Measurements from ENCODE around the gene CHRNA9.
"Not testable (repeated sequence)": the region's sequence is repeated elsewhere in the genome, so short reads cannot be mapped to it uniquely, and the experiment has no call there.

CHRNA9 gene

GRCh38 chr4:40369437-40370274 is 34.5 kb downstream of the CHRNA9 start:
- no peak for DNase-seq
- in situ Hi-C loops (cut with HindIII; ENCODE audit: low pct_ligation_motif_present, low pct_unique_long_range_greater_than_20kb, low sequenced_read_pairs), result no loop called here

DNA sequence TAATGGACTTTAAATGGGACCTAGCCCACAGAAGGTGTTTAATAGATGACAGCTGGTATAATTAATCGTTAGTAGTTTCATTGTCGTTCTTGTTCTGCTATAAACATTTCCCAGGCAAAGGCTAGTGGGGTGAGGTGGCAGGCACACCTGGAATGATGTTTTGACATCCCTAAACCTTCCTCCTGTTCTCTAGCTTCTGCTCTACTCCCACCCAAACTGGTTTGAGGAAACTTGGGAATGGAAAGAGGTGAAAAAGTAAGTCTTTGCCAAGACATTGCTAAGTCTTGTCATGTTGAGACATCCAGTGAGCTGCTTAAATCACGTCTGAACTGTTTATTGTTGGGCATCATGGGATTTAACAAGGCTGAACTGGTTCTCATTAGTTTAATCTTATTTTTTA is 37.5 kb downstream of the CHRNA9 start:
- no peak for DNase-seq
- in situ Hi-C loops (cut with HindIII; ENCODE audit: low pct_ligation_motif_present, low pct_unique_long_range_greater_than_20kb, low sequenced_read_pairs), result no loop called here

GRCh38 chr4:40373636-40374035 is 38.5 kb downstream of the CHRNA9 start:
- DNase-seq, result no peak
- in situ Hi-C loops (cut with HindIII; ENCODE audit: low pct_ligation_motif_present, low pct_unique_long_range_greater_than_20kb, low sequenced_read_pairs), result no loop called here

- in situ Hi-C loops (cut with HindIII; ENCODE audit: low pct_ligation_motif_present, low pct_unique_long_range_greater_than_20kb, low sequenced_read_pairs), result no loop called here
- no peak for DNase-seq
These were observed 40.0 kb downstream of the CHRNA9 start for GRCh38 chr4:40375095-40375494.

DNA sequence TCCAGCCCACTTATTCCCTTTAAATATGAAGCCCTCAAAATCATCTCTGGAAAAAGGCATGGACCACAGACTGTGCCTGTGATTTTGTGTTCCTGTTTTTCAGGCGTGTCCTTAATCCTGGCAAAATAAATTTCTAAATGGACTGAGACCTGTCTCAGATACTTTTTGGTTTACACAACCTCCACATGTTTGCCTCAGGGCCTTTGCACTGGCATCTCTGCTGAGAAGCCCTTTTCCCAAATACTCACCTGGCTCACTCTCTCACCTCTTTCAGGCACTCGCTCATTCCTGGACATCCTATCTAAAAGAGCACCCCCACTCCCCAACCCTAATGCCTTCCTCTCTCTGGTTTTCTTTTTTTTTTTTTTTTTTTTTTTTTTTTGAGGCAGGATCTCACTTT is 40.5 kb downstream of the CHRNA9 start:
- DNase-seq, result no peak
- in situ Hi-C loops (cut with HindIII; ENCODE audit: low pct_ligation_motif_present, low pct_unique_long_range_greater_than_20kb, low sequenced_read_pairs), result no loop called here

- in situ Hi-C loops (cut with HindIII; ENCODE audit: low pct_ligation_motif_present, low pct_unique_long_range_greater_than_20kb, low sequenced_read_pairs), result no loop called here
- DNase-seq, result no peak
These were observed 42.6 kb downstream of the CHRNA9 start for GRCh38 chr4:40377512-40378365.

DNA sequence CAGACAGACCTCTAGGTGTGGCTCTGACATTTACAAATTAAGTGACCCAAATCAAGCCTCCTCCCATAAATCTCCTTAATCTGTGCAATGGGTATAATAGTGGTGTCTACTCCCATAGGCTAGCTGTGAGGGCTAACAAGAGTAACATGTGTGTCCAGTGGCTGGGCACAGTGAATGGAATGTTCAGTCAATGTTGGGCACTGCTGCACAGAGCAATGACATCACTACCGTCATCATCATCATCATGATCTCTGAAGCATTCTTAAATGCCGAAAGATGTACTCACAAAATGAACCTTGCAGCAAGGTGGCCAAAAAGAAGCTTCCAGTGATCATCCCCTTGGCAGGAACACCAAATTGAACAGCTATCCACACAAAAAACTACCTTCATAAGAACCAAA is 43.5 kb downstream of the CHRNA9 start:
- in situ Hi-C loops (cut with HindIII; ENCODE audit: low pct_ligation_motif_present, low pct_unique_long_range_greater_than_20kb, low sequenced_read_pairs), result no loop called here
- no peak for DNase-seq

DNA sequence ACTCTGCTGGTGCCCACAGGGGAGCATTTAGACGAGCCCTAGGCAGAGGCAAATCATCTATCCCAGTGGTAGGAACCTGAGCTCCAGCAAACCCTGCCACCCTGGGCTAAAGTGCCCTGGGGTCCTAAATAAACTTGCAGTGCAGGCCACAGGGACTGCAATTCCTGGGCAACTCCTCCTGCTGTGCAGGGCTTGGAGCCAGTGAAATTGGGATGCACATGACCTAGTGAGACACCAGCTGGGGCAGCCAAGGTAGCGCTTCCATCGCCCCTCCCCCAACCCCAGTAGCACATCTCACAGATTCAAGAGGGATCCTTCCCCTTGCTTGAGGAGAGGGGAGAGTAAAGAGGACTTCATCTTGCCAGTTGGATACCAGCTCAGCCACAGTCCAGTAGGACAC is 44.1 kb downstream of the CHRNA9 start:
- in situ Hi-C loops (cut with HindIII; ENCODE audit: low pct_ligation_motif_present, low pct_unique_long_range_greater_than_20kb, low sequenced_read_pairs), result no loop called here

GRCh38 chr4:40380647-40381046 is 45.5 kb downstream of the CHRNA9 start:
- DNase-seq, result no peak
- in situ Hi-C loops (cut with HindIII; ENCODE audit: low pct_ligation_motif_present, low pct_unique_long_range_greater_than_20kb, low sequenced_read_pairs), result no loop called here

More for the DNA sequence above, 44.1 kb downstream of the CHRNA9 start:
- DNase-seq, result no peak

DNA sequence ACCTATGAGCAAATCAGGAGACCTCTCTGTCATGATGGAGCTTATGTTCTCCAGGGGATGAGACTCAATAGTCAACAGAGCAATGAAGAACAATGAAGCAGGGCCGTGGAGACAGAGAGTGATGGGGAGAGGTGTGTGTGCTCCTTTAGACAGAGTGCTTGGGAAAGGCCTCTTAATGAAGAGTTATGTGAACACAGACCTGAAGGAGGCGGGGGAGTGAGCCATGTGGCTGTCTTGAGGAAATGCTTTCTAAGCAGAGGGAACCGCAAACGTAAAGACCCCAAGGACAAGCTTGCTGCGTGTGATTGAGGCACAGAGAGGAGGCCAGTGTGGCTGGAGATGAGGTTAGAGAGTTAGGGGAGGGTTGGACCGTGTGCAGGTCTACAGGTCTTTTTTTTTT is 53.1 kb downstream of the CHRNA9 start:
- in situ Hi-C loops (cut with HindIII; ENCODE audit: low pct_ligation_motif_present, low pct_unique_long_range_greater_than_20kb, low sequenced_read_pairs), result no loop called here
- DNase-seq, result no peak

GRCh38 chr4:40389986-40390385 is 54.9 kb downstream of the CHRNA9 start:
- in situ Hi-C loops (cut with HindIII; ENCODE audit: low pct_ligation_motif_present, low pct_unique_long_range_greater_than_20kb, low sequenced_read_pairs), result no loop called here
- DNase-seq, result no peak

- in situ Hi-C loops (cut with HindIII; ENCODE audit: low pct_ligation_motif_present, low pct_unique_long_range_greater_than_20kb, low sequenced_read_pairs); DNase-seq: not testable (repeated sequence)
These were observed 57.1 kb downstream of the CHRNA9 start for GRCh38 chr4:40392241-40392640.

DNA sequence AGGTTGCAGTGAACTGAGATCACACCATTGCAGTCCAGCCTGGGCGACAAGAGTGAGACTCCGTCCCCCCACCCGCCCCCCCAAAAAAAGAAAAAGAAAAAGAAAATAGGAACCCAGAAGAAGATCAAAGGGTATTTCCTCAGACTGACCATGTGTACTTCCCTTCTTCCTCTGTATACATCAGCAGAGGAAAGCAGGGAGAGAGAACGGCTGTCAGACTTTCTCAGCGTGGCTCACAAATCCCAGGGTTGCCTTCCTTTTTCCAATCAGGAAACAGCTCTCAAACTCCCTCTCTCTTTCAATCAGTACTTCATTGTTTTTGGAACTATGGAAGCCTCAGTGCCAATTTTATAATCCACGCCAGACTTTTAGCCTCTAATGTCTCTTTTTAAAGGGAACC is 59.1 kb downstream of the CHRNA9 start:
- in situ Hi-C loops (cut with HindIII; ENCODE audit: low pct_ligation_motif_present, low pct_unique_long_range_greater_than_20kb, low sequenced_read_pairs), result no loop called here

DNA sequence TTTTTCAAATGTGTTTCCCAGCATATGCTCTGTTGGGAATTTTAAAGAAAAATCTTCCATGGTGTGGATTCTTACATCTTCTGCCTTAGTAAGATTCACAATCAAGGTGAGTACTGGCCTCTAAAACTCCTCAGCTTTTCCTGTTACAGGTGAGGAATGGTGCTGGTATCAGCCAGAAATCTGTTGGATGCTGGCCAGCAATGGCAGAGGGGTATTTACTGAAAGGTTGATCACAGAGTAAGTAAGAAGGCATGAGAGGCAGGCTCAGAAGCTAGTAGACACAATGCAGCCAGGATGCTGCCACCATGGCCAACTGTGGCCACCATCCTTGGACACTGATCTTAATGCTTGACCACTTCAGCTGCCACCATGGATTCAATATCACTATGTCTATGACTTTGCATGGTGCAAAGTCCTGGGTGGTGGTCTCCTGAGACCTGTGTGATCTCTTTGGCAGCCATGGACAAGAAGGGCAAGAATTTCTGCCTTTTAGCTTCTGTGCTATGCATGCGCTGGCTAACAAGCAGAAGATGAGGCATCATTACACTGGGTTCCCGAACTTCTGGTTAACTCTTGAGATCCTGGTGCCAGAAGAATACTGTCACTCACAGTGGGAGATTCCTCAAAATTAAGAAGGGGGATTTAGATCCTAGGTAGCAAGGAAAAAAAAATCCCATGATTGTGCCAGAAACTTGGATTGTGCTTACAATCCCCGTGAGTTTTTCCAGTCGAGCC is 60.2 kb downstream of the CHRNA9 start:
- in situ Hi-C loops (cut with HindIII; ENCODE audit: low pct_ligation_motif_present, low pct_unique_long_range_greater_than_20kb, low sequenced_read_pairs), result no loop called here
- no peak for DNase-seq

More for the DNA sequence above, 59.1 kb downstream of the CHRNA9 start:
- no peak for DNase-seq

- DNase-seq, result peak; percentile 55
These were observed 61.0 kb downstream of the CHRNA9 start for GRCh38 chr4:40395908-40396793.

DNA sequence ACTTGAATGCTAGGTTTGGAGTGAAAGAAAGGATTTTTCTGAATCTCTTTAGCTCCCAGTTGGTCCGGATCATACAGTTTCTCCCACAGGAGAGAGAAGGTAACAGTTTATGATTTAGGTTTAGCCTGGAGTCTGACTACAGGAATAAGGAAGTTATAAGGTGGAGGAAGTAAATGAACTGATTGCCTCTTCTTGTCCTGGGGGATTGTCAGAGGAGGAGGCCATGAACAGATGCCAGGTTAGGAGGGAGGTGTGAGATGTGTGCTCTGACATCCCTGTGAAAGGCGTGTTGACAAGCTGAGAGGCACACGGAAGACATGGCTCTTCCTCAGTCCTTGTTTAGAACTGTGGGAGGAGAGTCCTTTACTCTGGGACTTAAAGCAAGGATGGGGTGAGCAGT is 64.4 kb downstream of the CHRNA9 start:
- no peak for DNase-seq
- in situ Hi-C loops (cut with HindIII; ENCODE audit: low pct_ligation_motif_present, low pct_unique_long_range_greater_than_20kb, low sequenced_read_pairs), result no loop called here

More at GRCh38 chr4:40395908-40396793, 61.0 kb downstream of the CHRNA9 start:
- in situ Hi-C loops (cut with HindIII; ENCODE audit: low pct_ligation_motif_present, low pct_unique_long_range_greater_than_20kb, low sequenced_read_pairs), result no loop called here

DNA sequence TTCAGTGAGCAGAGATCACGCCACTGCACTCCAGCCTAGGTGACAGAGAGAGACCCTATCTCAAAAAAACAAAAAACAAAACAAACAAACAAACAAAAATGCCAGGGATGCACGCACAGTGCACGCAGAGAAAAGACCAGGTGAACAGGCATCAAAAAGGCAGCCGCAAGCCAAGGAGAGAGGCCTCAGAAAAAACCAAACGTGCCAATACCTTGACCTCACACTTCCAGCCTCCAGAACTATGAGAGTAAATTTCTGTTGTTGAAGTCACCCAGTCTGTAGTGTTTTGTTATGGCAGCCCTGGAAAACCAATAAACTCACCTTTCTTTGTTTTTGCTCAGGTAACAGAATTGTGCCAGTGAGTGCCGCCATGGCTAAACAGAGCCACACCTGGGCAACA is 66.0 kb downstream of the CHRNA9 start:
- no peak for DNase-seq
- in situ Hi-C loops (cut with HindIII; ENCODE audit: low pct_ligation_motif_present, low pct_unique_long_range_greater_than_20kb, low sequenced_read_pairs), result no loop called here

GRCh38 chr4:40401631-40402030 is 66.5 kb downstream of the CHRNA9 start:
- in situ Hi-C loops (cut with HindIII; ENCODE audit: low pct_ligation_motif_present, low pct_unique_long_range_greater_than_20kb, low sequenced_read_pairs), result no loop called here
- DNase-seq, result no peak
